GM19397 (cell line): ENCODE measurements around the gene NOP56.
A peak's percentile ranks its signal among the peaks of the same experiment; 100 is the strongest.

ENCODE experiments used
- ATAC-seq: cut with Tn5 transposase; IDR thresholded peaks from one replicate; pipeline ENCODE4 v1.9.1; 2021; ENCODE audit warnings: mild to moderate bottlenecking, moderate library complexity; ENCODE audit not compliant: unreplicated experiment

The NOP56 gene

GRCh38 chr20:2651772-2652723 lies at the start of gene NOP56:
Gene NOP56, plus strand, starts transcription at chr20:2652632. Its CDS starts 29 bp downstream, at chr20:2652661.
- peak; percentile 81 for ATAC-seq

GRCh38 chr20:2602746-2603145 lies 49.7 kb upstream of the NOP56 start:
- no peak for ATAC-seq

- ATAC-seq = no peak
Measured at GRCh38 chr20:2603816-2604505, 48.5 kb upstream of the NOP56 start.

GRCh38 chr20:2604506-2604835 lies 48.0 kb upstream of the NOP56 start:
- no peak for ATAC-seq

GRCh38 chr20:2606507-2607006 lies 45.9 kb upstream of the NOP56 start:
- ATAC-seq = no peak

- no peak for ATAC-seq
Measured at GRCh38 chr20:2610326-2610725, 42.1 kb upstream of the NOP56 start.

- no peak for ATAC-seq
Measured at GRCh38 chr20:2610941-2611720, 41.3 kb upstream of the NOP56 start.

- ATAC-seq = no peak
Measured at GRCh38 chr20:2612073-2612472, 40.4 kb upstream of the NOP56 start.

GRCh38 chr20:2616634-2617033 lies 35.8 kb upstream of the NOP56 start:
- no peak for ATAC-seq

GRCh38 chr20:2617099-2617714 lies 35.2 kb upstream of the NOP56 start:
- no peak for ATAC-seq

GRCh38 chr20:2618815-2619214 lies 33.6 kb upstream of the NOP56 start:
- no peak for ATAC-seq

GRCh38 chr20:2619337-2619736 lies 33.1 kb upstream of the NOP56 start:
- ATAC-seq = no peak

GRCh38 chr20:2619961-2620595 lies 32.4 kb upstream of the NOP56 start:
- no peak for ATAC-seq

- no peak for ATAC-seq
Measured at GRCh38 chr20:2624190-2624589, 28.2 kb upstream of the NOP56 start.

- no peak for ATAC-seq
Measured at GRCh38 chr20:2625062-2625461, 27.4 kb upstream of the NOP56 start.

- no peak for ATAC-seq
Measured at GRCh38 chr20:2626853-2627541, 25.4 kb upstream of the NOP56 start.

GRCh38 chr20:2631228-2631627 lies 21.2 kb upstream of the NOP56 start:
- no peak for ATAC-seq

GRCh38 chr20:2633381-2633780 lies 19.1 kb upstream of the NOP56 start:
- no peak for ATAC-seq

GRCh38 chr20:2637246-2637645 lies 15.2 kb upstream of the NOP56 start:
- no peak for ATAC-seq

- ATAC-seq = no peak
Measured at GRCh38 chr20:2640260-2640659, 12.2 kb upstream of the NOP56 start.
